Activated naive CD4-positive, alpha-beta T cell treated with anti-CD3 and anti-CD28 coated beads, Interleukin-2, amount 10 ng/mL, durations not matched to agents 7 days and 5 days (primary cell): ENCODE measurements around the gene PPP1R2.
"Not testable (repeated sequence)": the region's sequence is repeated elsewhere in the genome, so short reads cannot be mapped to it uniquely, and the experiment has no call there.

Source experiments
- CTCF ChIA-PET: fragments of 350-600 bp; sonication (Branson Sonifier 250); formaldehyde crosslinking; loops from one replicate; lab custom pipeline; 2021; ENCODE audit warnings: antibody characterized with exemption; lab: Charles Lee
- DNase-seq: peaks from one replicate; pipeline ENCODE4 v3.0.0-alpha.2; 2020
- H3K27ac Mint-ChIP-seq: one replicate; pipeline ENCODE4 v1.8.0; 2021; ENCODE audit warnings: mild to moderate bottlenecking, moderate library complexity, mixed read lengths
- H3K27me3 Mint-ChIP-seq: one replicate; pipeline ENCODE4 v1.8.0; 2021; ENCODE audit warnings: mild to moderate bottlenecking, mixed read lengths
- H3K36me3 Mint-ChIP-seq: one replicate; pipeline ENCODE4 v1.8.0; 2021; ENCODE audit warnings: mixed read lengths
- H3K4me1 Mint-ChIP-seq: one replicate; pipeline ENCODE4 v1.8.0; 2021; ENCODE audit warnings: mixed read lengths
- H3K4me3 Mint-ChIP-seq: one replicate; pipeline ENCODE4 v1.8.0; 2021; ENCODE audit warnings: mild to moderate bottlenecking, moderate library complexity, mixed read lengths
- H3K9me3 Mint-ChIP-seq: one replicate; pipeline ENCODE4 v1.8.0; 2021; ENCODE audit warnings: mixed read lengths

PPP1R2 gene

GRCh38 chr3:195542698-195543499 is at the start of gene PPP1R2:
PPP1R2 (minus strand) TSS chr3:195543325; CDS start chr3:195543025, 300 bp downstream.
- H3K36me3 Mint-ChIP-seq: peaks cover 15% of the 10 kb centered on the region
- H3K27me3 Mint-ChIP-seq: no peaks in the 10 kb centered on the region
- CTCF ChIA-PET: interaction anchor here (0.6 to 4.2 kb wide), 7 partner anchors 9 to 743 kb away, joined by 3 to 24 read pairs (median 3); partner anchors contain the start of gene XXYLT1
- H3K9me3 Mint-ChIP-seq: no peaks in the 10 kb centered on the region
- peak within 1 kb of the TSS; percentile 96 for H3K27ac Mint-ChIP-seq
- peak; percentile 91 for DNase-seq
- H3K4me1 Mint-ChIP-seq: peaks cover 73% of the 10 kb centered on the region
- peak within 1 kb of the TSS; percentile 83 for H3K4me3 Mint-ChIP-seq

- no peaks in the 10 kb centered on the region for H3K36me3 Mint-ChIP-seq
- peaks cover 7% of the 10 kb centered on the region for H3K27me3 Mint-ChIP-seq
- H3K4me3 Mint-ChIP-seq: no peak overlapping the region
- no peaks in the 10 kb centered on the region for H3K9me3 Mint-ChIP-seq
- H3K4me1 Mint-ChIP-seq: no peaks in the 10 kb centered on the region
- CTCF ChIA-PET: no interaction called here
- H3K27ac Mint-ChIP-seq: no peak overlapping the region
- DNase-seq: no peak
Measured at GRCh38 chr3:195591852-195592251, 48.7 kb upstream of the PPP1R2 start.

- DNase-seq: no peak
- Mint-ChIP-seq H3K4me3 (no peak overlapping the region), H3K9me3 (no peaks in the 10 kb centered on the region), H3K27ac (no peak overlapping the region), H3K27me3 (peaks cover 7% of the 10 kb centered on the region), H3K4me1 (no peaks in the 10 kb centered on the region), H3K36me3 (no peaks in the 10 kb centered on the region)
- CTCF ChIA-PET: no interaction called here
Measured at GRCh38 chr3:195591220-195591619, 48.1 kb upstream of the PPP1R2 start.

DNA sequence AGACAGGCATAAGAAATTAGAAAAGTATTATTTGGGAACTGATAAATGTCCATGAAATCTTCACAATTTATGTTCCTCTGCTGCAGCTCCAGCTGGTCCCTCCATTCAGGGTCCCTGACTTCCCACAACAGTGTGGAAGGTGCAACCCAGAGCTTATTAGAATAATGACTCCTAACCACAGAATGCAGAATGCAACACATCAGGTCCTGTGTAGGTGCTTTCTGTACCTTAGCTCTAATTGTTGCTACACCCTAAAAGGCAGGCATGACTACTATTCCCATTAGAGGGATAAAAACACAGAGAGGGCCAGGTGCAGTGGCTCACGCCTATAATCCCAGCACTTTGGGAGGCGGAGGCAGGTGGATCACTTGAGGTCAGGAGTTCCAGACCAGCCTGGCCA is 47.3 kb upstream of the PPP1R2 start:
- H3K36me3 Mint-ChIP-seq: not testable (repeated sequence)

GRCh38 chr3:195589796-195590195 is 46.7 kb upstream of the PPP1R2 start:
- H3K36me3 Mint-ChIP-seq, H3K9me3 Mint-ChIP-seq, CTCF ChIA-PET, H3K4me3 Mint-ChIP-seq, H3K4me1 Mint-ChIP-seq, H3K27ac Mint-ChIP-seq, DNase-seq: not testable (repeated sequence)
- H3K27me3 Mint-ChIP-seq: peaks cover 13% of the 10 kb centered on the region

More for the DNA sequence above, 47.3 kb upstream of the PPP1R2 start:
- H3K9me3 Mint-ChIP-seq, CTCF ChIA-PET, H3K27me3 Mint-ChIP-seq, H3K27ac Mint-ChIP-seq, H3K4me1 Mint-ChIP-seq, H3K4me3 Mint-ChIP-seq, DNase-seq: not testable (repeated sequence)

DNA sequence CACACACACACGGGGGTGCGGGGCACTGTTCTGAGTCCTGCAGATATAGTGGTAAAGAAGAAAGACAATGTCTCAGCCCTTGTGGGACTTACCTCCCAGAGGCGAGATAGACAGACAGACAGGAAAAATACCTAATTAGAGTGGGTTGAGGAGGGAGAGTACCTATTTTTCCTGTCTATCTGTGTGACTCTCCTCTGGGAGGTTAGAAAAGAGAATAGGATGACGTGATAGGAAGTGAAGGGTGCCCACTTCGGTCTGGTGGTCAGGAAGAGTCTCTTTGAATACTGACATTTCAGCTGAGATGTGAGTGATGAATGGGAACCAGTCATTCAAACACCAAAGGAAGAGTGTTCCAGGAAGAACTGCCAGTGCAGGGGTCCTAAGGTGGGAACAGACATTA is 44.7 kb upstream of the PPP1R2 start:
- CTCF ChIA-PET: no interaction called here
- H3K27me3 Mint-ChIP-seq: peaks cover 10% of the 10 kb centered on the region
- peaks cover 10% of the 10 kb centered on the region for H3K4me1 Mint-ChIP-seq
- no peak overlapping the region for H3K27ac Mint-ChIP-seq
- H3K36me3 Mint-ChIP-seq: no peaks in the 10 kb centered on the region
- no peaks in the 10 kb centered on the region for H3K9me3 Mint-ChIP-seq
- DNase-seq: no peak
- H3K4me3 Mint-ChIP-seq: no peak overlapping the region

DNA sequence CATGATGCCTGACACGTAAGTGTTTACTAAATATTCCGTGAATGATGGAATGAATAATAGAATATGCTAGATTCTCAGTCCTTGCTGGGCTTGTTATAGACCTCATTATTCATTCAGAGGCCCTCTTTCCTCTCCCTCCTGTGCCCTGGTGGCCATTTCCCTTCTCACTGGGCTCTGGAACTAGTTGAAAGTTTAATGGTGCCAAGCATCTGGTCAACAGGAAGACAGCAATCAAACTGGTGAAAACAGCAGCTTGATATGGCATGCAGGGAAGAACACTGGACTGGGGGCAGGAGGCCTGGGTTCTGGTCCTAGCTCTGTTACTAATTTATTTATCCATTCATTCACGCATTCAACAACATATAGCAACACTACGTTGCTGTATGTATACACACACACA is 44.3 kb upstream of the PPP1R2 start:
- Mint-ChIP-seq H3K9me3 (no peaks in the 10 kb centered on the region), H3K4me3 (no peak overlapping the region), H3K27me3 (peaks cover 10% of the 10 kb centered on the region), H3K36me3 (no peaks in the 10 kb centered on the region), H3K4me1 (peaks cover 10% of the 10 kb centered on the region), H3K27ac (no peak overlapping the region)
- CTCF ChIA-PET: no interaction called here
- DNase-seq: no peak

DNA sequence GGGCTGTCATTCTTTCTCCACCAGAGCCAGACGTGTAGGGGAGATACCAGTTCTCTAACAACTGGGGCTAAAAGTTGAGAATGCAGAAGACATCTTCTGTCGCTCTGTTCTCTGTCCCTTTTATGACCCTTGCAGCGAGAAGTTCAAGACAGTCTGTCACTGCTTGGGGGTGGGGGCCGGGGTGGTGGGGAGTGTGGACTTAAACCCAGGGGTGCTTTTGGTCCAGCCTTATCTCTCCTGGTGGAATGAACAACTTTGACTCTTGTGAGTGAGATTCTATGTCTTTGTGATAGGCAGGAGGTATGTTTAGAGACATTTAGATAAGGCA is 41.4 kb upstream of the PPP1R2 start:
- Mint-ChIP-seq H3K27ac (no peak overlapping the region), H3K27me3 (peaks cover 6% of the 10 kb centered on the region), H3K4me1 (peaks cover 10% of the 10 kb centered on the region), H3K4me3 (no peak overlapping the region), H3K9me3 (no peaks in the 10 kb centered on the region), H3K36me3 (no peaks in the 10 kb centered on the region)
- CTCF ChIA-PET: no interaction called here
- DNase-seq: no peak

DNA sequence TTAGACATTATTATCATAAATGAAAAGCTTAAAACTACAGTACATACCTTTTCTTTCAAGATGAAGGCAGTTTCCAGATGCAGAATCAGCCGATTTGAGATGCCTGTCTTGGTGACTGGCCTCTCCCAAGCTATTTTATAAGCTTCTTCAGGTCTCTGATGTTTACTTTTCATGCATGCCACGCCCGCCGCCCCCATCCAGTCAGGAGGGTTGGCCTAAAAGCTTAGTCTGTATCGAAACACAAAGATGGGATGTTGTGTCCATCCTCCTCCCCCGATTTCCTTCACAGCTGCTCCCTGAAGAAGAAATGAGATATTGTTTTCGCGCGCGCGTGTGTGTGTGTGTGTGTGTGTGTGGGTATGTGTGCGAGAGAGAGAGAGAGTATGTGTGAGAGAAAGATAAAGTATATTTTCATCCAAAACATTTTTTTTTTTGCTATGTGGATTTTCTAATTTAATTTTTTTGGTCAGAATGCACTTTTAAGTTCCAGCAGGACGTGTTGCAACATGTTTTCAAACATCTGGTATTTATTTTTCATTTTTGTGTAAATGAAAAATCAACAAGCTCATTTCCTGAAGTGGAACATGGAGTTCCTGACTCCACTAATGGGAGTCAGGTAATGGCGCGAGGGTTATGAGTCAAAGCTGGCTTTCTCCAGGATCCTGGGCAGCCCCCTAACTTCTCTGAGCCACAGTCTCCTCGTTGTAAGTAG is 40.9 kb upstream of the PPP1R2 start, which contains the start of gene APOD:
APOD (minus strand) TSS at position 110 of the 712 bp plus-strand sequence. CDS start 4,479 bp downstream, outside the sequence.
- H3K4me3 Mint-ChIP-seq: no peak within 1 kb of the TSS
- no peak within 1 kb of the TSS for H3K27ac Mint-ChIP-seq
- H3K9me3 Mint-ChIP-seq: no peaks in the 10 kb centered on the region
- no peak for DNase-seq
- peaks cover 10% of the 10 kb centered on the region for H3K4me1 Mint-ChIP-seq
- H3K36me3 Mint-ChIP-seq: no peaks in the 10 kb centered on the region
- H3K27me3 Mint-ChIP-seq: peaks cover 6% of the 10 kb centered on the region
- CTCF ChIA-PET: no interaction called here

DNA sequence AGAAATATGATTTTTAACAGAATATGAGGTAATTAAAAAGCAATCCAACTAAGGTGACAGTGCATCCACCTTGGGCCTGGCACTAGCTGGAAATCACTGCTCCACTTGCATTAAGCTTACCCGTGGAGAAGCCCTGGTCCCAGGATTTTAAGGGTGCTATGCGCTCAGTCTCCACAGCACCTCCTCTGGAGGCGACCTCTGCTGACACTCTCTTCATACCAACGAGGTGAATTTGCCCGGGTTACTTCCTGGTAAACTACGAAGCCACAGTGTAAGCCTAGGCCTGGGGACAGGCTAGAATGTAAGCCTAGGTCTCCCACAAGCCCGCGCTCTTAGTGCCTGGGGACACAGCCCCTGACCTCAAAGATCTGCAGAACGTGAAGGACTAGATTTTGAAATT is 39.8 kb upstream of the PPP1R2 start:
- no peaks in the 10 kb centered on the region for H3K9me3 Mint-ChIP-seq
- H3K36me3 Mint-ChIP-seq: no peaks in the 10 kb centered on the region
- peaks cover 10% of the 10 kb centered on the region for H3K4me1 Mint-ChIP-seq
- H3K4me3 Mint-ChIP-seq: no peak overlapping the region
- peaks cover 15% of the 10 kb centered on the region for H3K27me3 Mint-ChIP-seq
- DNase-seq: no peak
- CTCF ChIA-PET: no interaction called here
- no peak overlapping the region for H3K27ac Mint-ChIP-seq

GRCh38 chr3:195580744-195581443 is 37.8 kb upstream of the PPP1R2 start:
- CTCF ChIA-PET: no interaction called here
- Mint-ChIP-seq H3K27me3 (peaks cover 15% of the 10 kb centered on the region), H3K36me3 (no peaks in the 10 kb centered on the region), H3K4me3 (no peak overlapping the region), H3K4me1 (peaks cover 10% of the 10 kb centered on the region), H3K27ac (no peak overlapping the region), H3K9me3 (no peaks in the 10 kb centered on the region)
- DNase-seq: no peak

DNA sequence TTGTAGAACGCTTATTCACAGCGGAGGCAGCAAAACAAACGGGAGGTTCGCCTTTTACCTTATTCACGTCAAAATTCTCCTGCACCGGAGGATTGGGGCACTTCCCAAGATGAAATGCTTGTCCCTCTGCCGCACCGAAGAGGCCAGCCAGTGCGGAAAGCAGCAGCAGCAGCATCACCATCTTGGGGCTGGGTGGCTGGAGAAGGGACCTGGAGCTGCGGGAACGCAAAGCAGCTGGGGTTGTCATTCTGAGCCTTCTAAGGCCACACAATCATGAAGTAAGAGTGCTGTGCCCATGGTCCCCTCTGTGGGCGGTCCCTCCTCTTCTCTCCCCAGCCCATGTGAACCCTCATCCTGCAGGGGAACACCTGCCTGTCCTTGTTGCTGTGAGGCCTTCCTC is 36.2 kb upstream of the PPP1R2 start:
- Mint-ChIP-seq H3K27ac (no peak overlapping the region), H3K27me3 (peaks cover 14% of the 10 kb centered on the region), H3K36me3 (no peaks in the 10 kb centered on the region), H3K9me3 (no peaks in the 10 kb centered on the region), H3K4me3 (no peak overlapping the region), H3K4me1 (peaks cover 5% of the 10 kb centered on the region)
- no peak for DNase-seq
- CTCF ChIA-PET: no interaction called here

- no peaks in the 10 kb centered on the region for H3K9me3 Mint-ChIP-seq
- no peaks in the 10 kb centered on the region for H3K4me1 Mint-ChIP-seq
- H3K27ac Mint-ChIP-seq: no peak overlapping the region
- CTCF ChIA-PET: no interaction called here
- peaks cover 21% of the 10 kb centered on the region for H3K27me3 Mint-ChIP-seq
- DNase-seq: no peak
- H3K36me3 Mint-ChIP-seq: no peaks in the 10 kb centered on the region
- H3K4me3 Mint-ChIP-seq: no peak overlapping the region
Measured at GRCh38 chr3:195578565-195578964, 35.4 kb upstream of the PPP1R2 start.

- CTCF ChIA-PET: no interaction called here
- Mint-ChIP-seq H3K4me3 (no peak overlapping the region), H3K9me3 (no peaks in the 10 kb centered on the region), H3K27ac (no peak overlapping the region), H3K4me1 (no peaks in the 10 kb centered on the region), H3K36me3 (no peaks in the 10 kb centered on the region), H3K27me3 (peaks cover 26% of the 10 kb centered on the region)
- DNase-seq: no peak
Measured at GRCh38 chr3:195577645-195578177, 34.6 kb upstream of the PPP1R2 start.
